T-helper 2 cell treated with Interferon-gamma antibody and Interleukin-4, amounts not matched to agents 5 μg/mL and 100 μg/mL, for 36 hours (primary cell): ENCODE results near the gene CFHR5.
"Not testable (repeated sequence)": the region's sequence is repeated elsewhere in the genome, so short reads cannot be mapped to it uniquely, and the experiment has no call there.

ENCODE experiments used
- DNase-seq: peaks from one replicate; pipeline ENCODE4 v3.0.0; 2021; ENCODE audit warnings: low spot score
- H3K27ac Mint-ChIP-seq: one replicate; pipeline ENCODE4 v1.8.0; 2021; ENCODE audit warnings: mild to moderate bottlenecking, mixed read lengths
- H3K27me3 Mint-ChIP-seq: one replicate; pipeline ENCODE4 v1.8.0; 2021; ENCODE audit warnings: low read depth, mixed read lengths
- H3K36me3 Mint-ChIP-seq: one replicate; pipeline ENCODE4 v1.8.0; 2021; ENCODE audit warnings: low read depth, mixed read lengths
- H3K4me1 Mint-ChIP-seq: one replicate; pipeline ENCODE4 v1.8.0; 2021; ENCODE audit warnings: low read depth, mixed read lengths
- H3K4me3 Mint-ChIP-seq: one replicate; pipeline ENCODE4 v1.8.0; 2022; ENCODE audit warnings: mild to moderate bottlenecking, moderate library complexity, mixed read lengths
- H3K9me3 Mint-ChIP-seq: one replicate; pipeline ENCODE4 v1.8.0; 2021; ENCODE audit warnings: mixed read lengths

Gene CFHR5

GRCh38 chr1:196977278-196977677, at the start of gene CFHR5:
TSS of gene CFHR5 (plus strand) at chr1:196977556. CDS start at chr1:196977665, 109 bp downstream.
- no peak for DNase-seq
- no peak within 1 kb of the TSS for H3K4me3 Mint-ChIP-seq
- H3K27ac Mint-ChIP-seq = no peak within 1 kb of the TSS
- H3K9me3 Mint-ChIP-seq = no peaks in the 10 kb centered on the region
- no peaks in the 10 kb centered on the region for H3K36me3 Mint-ChIP-seq
- no peaks in the 10 kb centered on the region for H3K4me1 Mint-ChIP-seq
- no peaks in the 10 kb centered on the region for H3K27me3 Mint-ChIP-seq

- not testable (repeated sequence) for H3K36me3 Mint-ChIP-seq, H3K27me3 Mint-ChIP-seq, H3K4me1 Mint-ChIP-seq, DNase-seq, H3K4me3 Mint-ChIP-seq, H3K27ac Mint-ChIP-seq, H3K9me3 Mint-ChIP-seq
Observed at GRCh38 chr1:196932853-196933252, 44.5 kb upstream of the CFHR5 start.

- Mint-ChIP-seq H3K4me1 (no peaks in the 10 kb centered on the region), H3K4me3 (no peak overlapping the region), H3K36me3 (no peaks in the 10 kb centered on the region), H3K27me3 (no peaks in the 10 kb centered on the region), H3K27ac (no peak overlapping the region), H3K9me3 (no peaks in the 10 kb centered on the region)
- no peak for DNase-seq
Observed at GRCh38 chr1:196933531-196934189, 43.7 kb upstream of the CFHR5 start.

DNA sequence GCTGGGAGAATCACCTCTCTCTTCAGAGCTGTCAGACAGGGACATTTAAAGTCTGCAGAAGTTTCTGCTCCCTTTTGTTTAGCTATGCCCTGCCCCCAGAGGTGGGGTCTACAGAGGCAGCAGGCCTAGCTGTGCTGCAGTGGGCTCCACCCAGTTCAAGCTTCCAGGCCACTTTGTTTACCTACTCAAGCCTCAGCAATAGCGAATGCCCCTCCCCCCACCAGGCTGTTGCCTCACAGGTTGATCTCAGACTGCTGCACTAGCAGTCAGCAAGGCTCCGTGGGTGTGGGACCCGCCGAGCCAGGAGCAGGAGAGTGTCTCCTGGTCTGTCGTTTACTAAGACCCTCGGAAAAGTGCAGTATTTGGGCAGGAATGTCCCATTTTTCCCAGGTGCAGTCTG, 35.9 kb upstream of the CFHR5 start:
- H3K27ac Mint-ChIP-seq, H3K27me3 Mint-ChIP-seq, DNase-seq, H3K4me1 Mint-ChIP-seq, H3K4me3 Mint-ChIP-seq, H3K9me3 Mint-ChIP-seq, H3K36me3 Mint-ChIP-seq: not testable (repeated sequence)

- not testable (repeated sequence) for H3K27me3 Mint-ChIP-seq, H3K4me3 Mint-ChIP-seq, H3K4me1 Mint-ChIP-seq, H3K36me3 Mint-ChIP-seq, DNase-seq, H3K27ac Mint-ChIP-seq, H3K9me3 Mint-ChIP-seq
Observed at GRCh38 chr1:196943568-196943967, 33.8 kb upstream of the CFHR5 start, which contains the start of gene CFHR2. TSS of gene CFHR2 (plus strand) at chr1:196943738. CDS start at chr1:196943881, 143 bp downstream.

DNA sequence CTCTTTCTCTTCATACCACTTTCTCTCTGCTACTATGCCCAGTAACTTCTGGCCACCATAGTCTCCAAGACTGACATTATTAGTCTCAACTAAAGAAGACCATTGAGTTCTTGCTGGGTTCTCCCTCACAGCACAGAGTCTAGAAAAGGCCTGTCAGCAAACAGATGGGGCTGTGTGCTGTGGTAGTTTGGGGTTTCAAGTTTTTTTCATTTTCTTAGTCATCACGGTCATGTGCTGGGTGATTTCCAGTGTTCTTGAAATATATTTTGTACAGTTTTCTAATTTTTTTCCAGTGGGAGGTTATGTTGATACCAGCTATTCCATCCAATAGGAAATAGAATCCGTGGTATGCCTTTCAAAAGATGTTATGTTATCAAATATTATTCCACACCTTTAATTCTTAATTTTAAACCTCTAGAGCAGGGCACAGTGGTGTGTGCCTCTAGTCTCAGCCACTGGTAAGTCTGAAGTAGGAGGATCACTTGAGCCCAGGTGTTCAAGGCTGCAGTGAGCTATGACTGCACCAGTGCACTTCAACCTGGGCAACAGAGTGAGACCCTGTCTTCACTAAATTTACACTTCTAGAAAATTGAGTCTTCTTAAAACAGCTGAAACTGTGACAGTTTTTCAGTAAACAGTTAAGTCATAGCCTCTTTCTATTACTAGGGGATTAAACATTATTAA, 25.5 kb upstream of the CFHR5 start:
- H3K4me3 Mint-ChIP-seq = no peak overlapping the region

GRCh38 chr1:196954778-196955177, 22.6 kb upstream of the CFHR5 start:
- no peak for DNase-seq
- Mint-ChIP-seq H3K4me3 (no peak overlapping the region), H3K27ac (no peak overlapping the region), H3K9me3 (no peaks in the 10 kb centered on the region), H3K36me3 (no peaks in the 10 kb centered on the region), H3K27me3 (no peaks in the 10 kb centered on the region), H3K4me1 (no peaks in the 10 kb centered on the region)

More for the DNA sequence above, 25.5 kb upstream of the CFHR5 start:
- Mint-ChIP-seq H3K9me3 (no peaks in the 10 kb centered on the region), H3K27me3 (no peaks in the 10 kb centered on the region), H3K4me1 (no peaks in the 10 kb centered on the region), H3K27ac (no peak overlapping the region), H3K36me3 (no peaks in the 10 kb centered on the region)
- no peak for DNase-seq

DNA sequence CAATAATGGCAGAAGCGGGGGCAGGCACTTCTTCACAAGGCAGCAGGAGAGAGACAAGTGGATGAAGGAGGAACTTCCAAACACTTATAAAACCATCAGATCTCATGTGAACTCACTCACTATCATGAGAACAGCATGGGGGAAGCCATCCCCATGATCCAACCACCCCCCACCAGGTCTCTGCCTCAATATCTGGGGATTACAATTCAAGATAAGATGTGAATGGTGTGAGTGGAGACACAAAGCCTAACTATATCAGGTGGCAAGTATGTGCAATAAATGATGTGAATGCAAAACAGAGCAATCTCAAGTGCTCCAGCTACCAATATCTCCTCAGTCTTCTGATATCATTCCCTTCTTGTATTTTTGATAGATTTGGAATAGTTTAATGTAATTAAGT, 21.4 kb upstream of the CFHR5 start:
- H3K27me3 Mint-ChIP-seq = no peaks in the 10 kb centered on the region

DNA sequence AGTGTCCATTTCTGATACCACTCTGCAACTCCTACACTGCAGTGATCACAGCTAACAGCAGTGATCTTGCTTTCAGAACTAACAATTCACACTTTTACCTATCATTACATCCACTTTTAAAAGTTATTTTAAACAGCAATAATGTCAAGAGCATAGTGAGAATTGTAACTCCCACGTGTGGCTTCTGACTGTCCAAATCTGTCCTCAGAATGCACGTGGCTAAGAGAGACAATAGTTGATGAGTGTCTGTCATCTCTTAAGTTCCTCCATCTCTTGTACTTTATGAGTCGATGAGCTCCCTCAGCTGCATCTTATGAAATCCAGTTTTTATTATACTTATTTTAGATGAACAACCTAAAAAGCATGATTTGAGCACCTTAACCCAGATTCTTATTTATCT, 16.5 kb upstream of the CFHR5 start:
- no peak overlapping the region for H3K4me3 Mint-ChIP-seq
- H3K27ac Mint-ChIP-seq = no peak overlapping the region
- no peaks in the 10 kb centered on the region for H3K4me1 Mint-ChIP-seq
- no peak for DNase-seq
- no peaks in the 10 kb centered on the region for H3K27me3 Mint-ChIP-seq
- no peaks in the 10 kb centered on the region for H3K9me3 Mint-ChIP-seq
- H3K36me3 Mint-ChIP-seq = no peaks in the 10 kb centered on the region

More for the DNA sequence above, 21.4 kb upstream of the CFHR5 start:
- H3K27ac Mint-ChIP-seq = no peak overlapping the region
- DNase-seq = no peak
- no peak overlapping the region for H3K4me3 Mint-ChIP-seq
- no peaks in the 10 kb centered on the region for H3K9me3 Mint-ChIP-seq
- no peaks in the 10 kb centered on the region for H3K36me3 Mint-ChIP-seq
- H3K4me1 Mint-ChIP-seq = no peaks in the 10 kb centered on the region

GRCh38 chr1:196970182-196970581, 7.2 kb upstream of the CFHR5 start:
- Mint-ChIP-seq H3K36me3 (no peaks in the 10 kb centered on the region), H3K27me3 (no peaks in the 10 kb centered on the region), H3K27ac (no peak overlapping the region), H3K9me3 (no peaks in the 10 kb centered on the region), H3K4me1 (no peaks in the 10 kb centered on the region), H3K4me3 (no peak overlapping the region)
- no peak for DNase-seq

DNA sequence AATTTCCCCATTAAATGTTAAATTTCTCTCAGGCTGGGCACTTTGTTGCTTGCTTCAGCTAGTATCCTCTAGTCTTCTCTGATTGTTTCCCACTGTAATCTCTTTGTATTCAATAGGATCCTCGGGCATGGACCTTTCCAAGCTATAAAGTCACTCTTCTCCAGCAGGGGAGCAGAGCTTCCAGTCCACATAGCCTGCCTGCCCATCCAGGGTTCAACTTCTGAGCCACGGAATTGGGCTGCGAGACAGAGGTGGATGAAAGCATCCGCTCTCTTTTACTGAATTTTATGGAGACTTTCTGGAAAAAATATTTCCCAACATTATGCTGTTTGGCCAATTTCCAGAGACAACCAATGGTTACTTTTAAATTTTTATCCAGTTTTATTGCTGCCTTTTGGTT, 1.1 kb upstream of the CFHR5 start:
- Mint-ChIP-seq H3K27me3 (no peaks in the 10 kb centered on the region), H3K36me3 (no peaks in the 10 kb centered on the region), H3K9me3 (no peaks in the 10 kb centered on the region), H3K27ac (no peak overlapping the region), H3K4me3 (no peak overlapping the region), H3K4me1 (no peaks in the 10 kb centered on the region)
- DNase-seq = no peak

DNA sequence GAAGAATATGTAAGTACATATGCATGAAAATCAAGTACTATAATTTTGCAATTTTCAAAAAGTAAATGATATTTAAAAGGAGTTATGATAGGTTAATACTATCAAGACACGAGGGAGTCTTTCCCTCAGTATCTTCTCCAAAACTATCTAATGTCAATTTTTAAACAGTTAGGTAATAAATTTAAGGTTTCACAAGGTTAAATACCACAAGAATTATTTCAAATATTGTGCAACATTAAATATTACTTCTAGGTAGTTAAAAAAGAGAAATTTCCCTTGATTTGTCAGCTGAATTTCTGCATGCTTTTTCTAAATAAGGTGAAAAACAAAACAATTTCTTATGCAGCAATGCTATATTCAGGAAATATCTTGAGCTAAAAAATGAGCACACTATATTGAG, 3.5 kb downstream of the CFHR5 start:
- no peak for DNase-seq
- H3K4me1 Mint-ChIP-seq = no peaks in the 10 kb centered on the region
- no peaks in the 10 kb centered on the region for H3K9me3 Mint-ChIP-seq
- no peaks in the 10 kb centered on the region for H3K36me3 Mint-ChIP-seq
- no peak overlapping the region for H3K4me3 Mint-ChIP-seq
- no peak overlapping the region for H3K27ac Mint-ChIP-seq
- no peaks in the 10 kb centered on the region for H3K27me3 Mint-ChIP-seq

GRCh38 chr1:196982247-196982646, 4.9 kb downstream of the CFHR5 start:
- H3K36me3 Mint-ChIP-seq, H3K4me1 Mint-ChIP-seq, H3K27ac Mint-ChIP-seq, H3K27me3 Mint-ChIP-seq, H3K4me3 Mint-ChIP-seq, DNase-seq, H3K9me3 Mint-ChIP-seq: not testable (repeated sequence)

- not testable (repeated sequence) for H3K9me3 Mint-ChIP-seq, H3K4me3 Mint-ChIP-seq, H3K36me3 Mint-ChIP-seq, H3K27ac Mint-ChIP-seq, H3K27me3 Mint-ChIP-seq, H3K4me1 Mint-ChIP-seq, DNase-seq
Observed at GRCh38 chr1:196991919-196992651, 14.7 kb downstream of the CFHR5 start.
